Tibial nerve (tissue), 4 donors: ENCODE measurements around the gene ACE2. TPM values are rescaled to one million over a fixed set of nuclear protein-coding genes. Genes with fewer than 3 reads are reported as not detected.

Source experiments
- DNase-seq, 2 donors: peaks; one replicate each; pipeline ENCODE4 v3.0.0-alpha.2; 2019; ENCODE audit warnings: low spot score in 2 of 2
- H3K27ac ChIP-seq, 4 donors: fragments of 200-600 bp; sonication (generic) in 3 of 4; one replicate each; pipeline ENCODE4 v1.5.1; 2017 to 2019; ENCODE audit warnings: mild to moderate bottlenecking in 1 of 4
- H3K27me3 ChIP-seq, 2 donors: fragments of 200-600 bp; sonication (generic) in 1 of 2; one replicate each; pipeline versions ENCODE4 v1.5.1 to v1.6.0; 2017 to 2019
- H3K36me3 ChIP-seq, 3 donors: fragments of 200-600 bp; sonication (generic); one replicate each; pipeline ENCODE4 v1.5.1; 2018 to 2019
- H3K4me1 ChIP-seq, 4 donors: fragments of 200-600 bp; sonication (generic) in 3 of 4; one replicate each; pipeline ENCODE4 v1.5.1; 2017 to 2019
- H3K4me3 ChIP-seq, 4 donors: fragments of 200-600 bp; sonication (generic) in 3 of 4; one replicate each; pipeline ENCODE4 v1.5.1; 2017 to 2019; ENCODE audit warnings: mild to moderate bottlenecking in 1 of 4, moderate library complexity in 1 of 4
- H3K9me3 ChIP-seq, 4 donors: fragments of 200-600 bp; sonication (generic) in 3 of 4; one replicate each; pipeline ENCODE4 v1.5.1; 2017 to 2019
- EP300 ChIP-seq, 2 donors: sonication (generic); formaldehyde crosslinking; IDR thresholded peaks; one replicate each; pipeline ENCODE4 v1.6.1; 2017; ENCODE audit warnings: antibody characterized with exemption in 2 of 2, mild to moderate bottlenecking in 1 of 2
- POLR2A ChIP-seq, 2 donors: fragments of 450-650 bp; IDR thresholded peaks; one replicate each; pipeline ENCODE4 v1.6.1; 2017; ENCODE audit warnings: antibody characterized with exemption in 2 of 2, mild to moderate bottlenecking in 2 of 2, moderate library complexity in 2 of 2
- whole genome bisulfite sequencing, 2 donors: methylation state at CpG; one replicate each; pipeline ENCODE4 v1.1.5; 2018; 5-methylcytosine and 5-hydroxymethylcytosine counted together
- total RNA-seq, 4 donors: library from RNA; depleted of rRNA; stranded (reverse); fragments of >200 nt; gene quantifications; one replicate each; pipeline ENCODE4 v1.1.0, GENCODE V29; 2016
- TF ChIP-seq, protein P1 (sequence below), 5 experiments: fragments of 200-600 bp in 3 of 5; fragments of 450-650 bp in 2 of 5; sonication (generic) in 3 of 5; IDR thresholded peaks; one replicate each; pipeline ENCODE4 v1.5.1; 2016 to 2019; ENCODE audit warnings: antibody characterized with exemption in 5 of 5, mild to moderate bottlenecking in 3 of 5, moderate library complexity in 2 of 5

ACE2 gene
- total RNA-seq, 4 donors from 2014 or later: 0.30 to 1.1 (median 0.92) TPM

DNA sequence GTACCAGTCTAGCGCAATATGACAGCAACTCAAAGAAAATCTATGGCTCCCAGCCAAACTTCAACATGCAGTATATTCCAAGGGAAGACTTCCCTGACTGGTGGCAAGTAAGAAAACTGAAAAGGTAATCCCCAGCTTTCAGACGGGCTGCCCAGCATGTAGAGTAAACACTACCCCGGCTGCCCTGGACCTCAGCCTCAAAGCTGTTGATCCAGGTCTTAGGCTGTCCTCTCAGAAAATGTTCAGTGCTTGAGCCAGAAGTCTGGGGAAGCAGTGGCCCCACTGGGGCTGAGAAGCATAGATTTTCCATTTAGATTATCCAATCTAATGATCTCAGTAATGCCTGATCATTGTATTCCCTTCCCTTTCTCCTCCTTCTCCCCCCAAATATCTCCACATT lies 78.3 kb downstream of the ACE2 start:
- Histone ChIP-seq H3K36me3 (no peaks in the 10 kb centered on the region), H3K27me3 (no peaks in the 10 kb centered on the region), H3K4me1 (no peaks in the 10 kb centered on the region), H3K9me3 (no peaks in the 10 kb centered on the region), H3K4me3 (no peak overlapping the region), H3K27ac (no peak overlapping the region)
- TF ChIP-seq, protein P1, sequence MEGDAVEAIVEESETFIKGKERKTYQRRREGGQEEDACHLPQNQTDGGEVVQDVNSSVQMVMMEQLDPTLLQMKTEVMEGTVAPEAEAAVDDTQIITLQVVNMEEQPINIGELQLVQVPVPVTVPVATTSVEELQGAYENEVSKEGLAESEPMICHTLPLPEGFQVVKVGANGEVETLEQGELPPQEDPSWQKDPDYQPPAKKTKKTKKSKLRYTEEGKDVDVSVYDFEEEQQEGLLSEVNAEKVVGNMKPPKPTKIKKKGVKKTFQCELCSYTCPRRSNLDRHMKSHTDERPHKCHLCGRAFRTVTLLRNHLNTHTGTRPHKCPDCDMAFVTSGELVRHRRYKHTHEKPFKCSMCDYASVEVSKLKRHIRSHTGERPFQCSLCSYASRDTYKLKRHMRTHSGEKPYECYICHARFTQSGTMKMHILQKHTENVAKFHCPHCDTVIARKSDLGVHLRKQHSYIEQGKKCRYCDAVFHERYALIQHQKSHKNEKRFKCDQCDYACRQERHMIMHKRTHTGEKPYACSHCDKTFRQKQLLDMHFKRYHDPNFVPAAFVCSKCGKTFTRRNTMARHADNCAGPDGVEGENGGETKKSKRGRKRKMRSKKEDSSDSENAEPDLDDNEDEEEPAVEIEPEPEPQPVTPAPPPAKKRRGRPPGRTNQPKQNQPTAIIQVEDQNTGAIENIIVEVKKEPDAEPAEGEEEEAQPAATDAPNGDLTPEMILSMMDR (IDR thresholded peaks at IDR 0.05): no peak
- TF ChIP-seq EP300 (IDR thresholded peaks at IDR 0.05) (no peak), POLR2A (IDR thresholded peaks at IDR 0.05) (no peak)
- WGBS, 2 donors: 84 to 93% methylated on average over 3 of the region's 3 CpGs
- DNase-seq: no peak

DNA sequence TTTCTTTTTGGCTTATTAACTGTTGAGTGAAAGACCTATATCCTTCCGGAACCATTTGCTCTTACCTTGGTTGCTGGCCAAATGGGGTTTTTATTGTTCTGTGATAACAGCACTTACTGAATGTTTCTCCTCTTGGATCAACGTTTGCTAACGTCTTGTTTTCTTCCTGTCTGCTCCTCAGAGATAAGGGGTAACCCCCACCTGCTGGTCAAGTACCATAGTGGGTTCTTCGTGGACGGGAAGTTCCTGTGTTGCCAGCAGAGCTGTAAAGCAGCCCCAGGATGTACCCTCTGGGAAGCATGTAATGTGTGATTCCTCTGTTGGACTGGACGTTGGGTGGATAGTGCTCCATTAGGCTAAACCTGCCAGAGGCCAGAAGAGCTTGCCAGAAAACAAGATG lies 84.8 kb downstream of the ACE2 start:
- Histone ChIP-seq H3K4me1 (no peaks in the 10 kb centered on the region), H3K9me3 (no peaks in the 10 kb centered on the region), H3K27me3 (no peaks in the 10 kb centered on the region), H3K4me3 (no peak overlapping the region), H3K36me3 (no peaks in the 10 kb centered on the region), H3K27ac (no peak overlapping the region)
- DNase-seq: no peak
- 40 to 64% methylated on average over 2 to 6 of the region's 6 CpGs for WGBS, 2 donors
- TF ChIP-seq POLR2A (IDR thresholded peaks at IDR 0.05) (no peak), EP300 (IDR thresholded peaks at IDR 0.05) (no peak)
- TF ChIP-seq, protein P1 (IDR thresholded peaks at IDR 0.05): no peak

DNA sequence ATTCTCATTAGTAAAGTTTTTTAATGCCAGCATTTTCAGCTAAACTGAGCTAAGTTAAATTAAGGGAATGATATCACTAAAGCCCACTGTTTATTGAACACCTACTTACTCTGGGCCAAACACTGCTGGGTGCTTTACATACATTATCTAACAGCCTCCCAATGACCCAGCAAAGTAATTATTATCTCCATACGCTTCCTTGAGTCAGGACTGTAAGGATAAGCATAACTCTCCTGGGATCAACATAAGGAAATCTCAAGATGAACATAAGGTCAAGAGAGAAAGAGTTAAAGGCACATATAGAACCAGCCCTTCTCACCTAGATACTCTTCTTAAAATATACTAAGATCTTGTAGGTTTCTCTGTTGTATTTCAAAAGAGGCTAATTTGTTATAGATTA lies 86.5 kb downstream of the ACE2 start:
- 63 to 89% methylated on average over 1 of the region's 1 CpG for WGBS, 2 donors
- Histone ChIP-seq H3K27me3 (no peaks in the 10 kb centered on the region), H3K27ac (no peak overlapping the region), H3K36me3 (no peaks in the 10 kb centered on the region), H3K4me3 (no peak overlapping the region), H3K9me3 (no peaks in the 10 kb centered on the region), H3K4me1 (no peaks in the 10 kb centered on the region)
- no peak for DNase-seq
- TF ChIP-seq, protein P1 (IDR thresholded peaks at IDR 0.05): no peak
- TF ChIP-seq POLR2A (IDR thresholded peaks at IDR 0.05) (no peak), EP300 (IDR thresholded peaks at IDR 0.05) (no peak)

DNA sequence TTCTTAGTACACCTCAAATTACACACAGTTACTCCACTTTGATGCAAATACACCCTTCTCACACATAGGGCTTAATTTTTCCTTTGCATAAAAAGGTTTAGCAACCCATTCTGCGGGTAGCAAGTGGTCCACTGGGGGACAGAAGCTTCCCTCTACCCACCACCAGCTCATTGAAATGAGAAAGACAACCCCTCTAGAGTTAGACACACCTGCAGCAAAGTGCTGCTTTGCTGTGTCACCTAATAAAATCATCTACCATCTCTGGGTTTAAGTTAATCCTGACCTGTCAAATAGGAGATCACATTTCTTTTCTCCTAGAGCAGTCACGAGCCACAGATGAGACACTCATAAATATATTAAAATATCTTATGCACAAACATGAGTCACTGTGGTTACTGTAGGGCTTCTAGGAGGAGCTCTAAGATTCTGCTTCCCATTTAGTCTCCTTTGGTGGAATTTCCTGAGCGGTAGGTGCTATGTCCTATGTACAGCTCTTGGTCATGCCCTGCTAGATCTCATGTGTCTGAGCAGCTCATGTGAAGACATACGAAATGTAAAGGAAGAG lies 88.3 kb downstream of the ACE2 start:
- Histone ChIP-seq H3K36me3 (no peaks in the 10 kb centered on the region), H3K27me3 (no peaks in the 10 kb centered on the region), H3K9me3 (no peaks in the 10 kb centered on the region), H3K27ac (no peak overlapping the region), H3K4me3 (no peak overlapping the region), H3K4me1 (no peaks in the 10 kb centered on the region)
- 69 to 83% methylated on average over 4 of the region's 4 CpGs for WGBS, 2 donors
- no peak for DNase-seq
- TF ChIP-seq POLR2A (IDR thresholded peaks at IDR 0.05): no peak
- TF ChIP-seq, protein P1 (IDR thresholded peaks at IDR 0.05): no peak
- no peak for TF ChIP-seq EP300 (IDR thresholded peaks at IDR 0.05)

DNA sequence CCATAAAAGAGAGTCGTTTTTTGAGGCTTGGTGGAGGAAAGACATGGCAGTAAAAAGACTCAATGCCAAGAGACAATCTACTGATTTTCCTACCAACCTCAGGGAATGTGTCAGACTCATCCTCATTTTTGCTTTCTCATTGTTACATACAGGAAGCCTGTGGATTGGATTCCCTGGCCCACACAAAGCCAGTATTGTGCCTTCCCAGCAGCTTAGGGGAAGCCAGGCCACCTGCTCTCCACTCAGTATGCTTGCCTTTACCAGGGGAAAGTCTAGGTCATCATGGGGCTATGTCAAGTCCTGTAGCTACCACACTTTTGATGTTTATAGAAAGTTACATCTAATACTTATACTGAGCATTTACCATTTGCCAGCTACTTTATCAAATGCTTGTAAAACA lies 89.2 kb downstream of the ACE2 start:
- H3K9me3 ChIP-seq: no peaks in the 10 kb centered on the region
- TF ChIP-seq POLR2A (IDR thresholded peaks at IDR 0.05) (no peak), EP300 (IDR thresholded peaks at IDR 0.05) (no peak)
- TF ChIP-seq, protein P1 (IDR thresholded peaks at IDR 0.05): no peak

More for the DNA sequence above, 89.2 kb downstream of the ACE2 start:
- WGBS, 2 donors: 15 to 33% methylated on average over 1 of the region's 1 CpG
- no peaks in the 10 kb centered on the region for H3K4me1 ChIP-seq
- H3K27me3 ChIP-seq: no peaks in the 10 kb centered on the region
- H3K27ac ChIP-seq: no peak overlapping the region
- H3K36me3 ChIP-seq: no peaks in the 10 kb centered on the region
- no peak for DNase-seq
- no peak overlapping the region for H3K4me3 ChIP-seq

Other genes starting within 250 kb of the ACE2 start
- gene VEGFD, start 216.5 kb downstream of the ACE2 start, total RNA-seq: 1 to 10 TPM; 1.5 to 5.0 (median 1.8) TPM
- 10 to 100 TPM; 10.6 to 27.6 (median 23.4) TPM for gene PIR, start 107.6 kb downstream of the ACE2 start, total RNA-seq
- gene BMX, start 100.2 kb downstream of the ACE2 start, total RNA-seq: 1 to 10 TPM; 1.8 to 5.9 (median 3.4) TPM
- gene CLTRN, start 63.8 kb upstream of the ACE2 start, total RNA-seq: 1 to 10 TPM in 2 of 4 donors, not detected in 2; 1.0 to 1.1 TPM
- gene CA5B, start 137.3 kb upstream of the ACE2 start, total RNA-seq: 10 to 100 TPM in 3 of 4 donors, 1 to 10 TPM in 1; 9.6 to 17.6 (median 12.5) TPM
- gene ZRSR2, start 189.5 kb upstream of the ACE2 start, total RNA-seq: 10 to 100 TPM in 2 of 4 donors, 1 to 10 TPM in 2; 2.4 to 12.8 (median 9.3) TPM